ENCODE measurements around the gene FAM13C.

The FAM13C gene

GRCh38 chr10:59388671-59388976 lies 26.3 kb upstream of the FAM13C start:
- no peak for TF ChIP-seq CTCF (IDR thresholded peaks at IDR 0.05; ENCODE audit: extremely low read depth, missing control alignments)
- no peak for DNase-seq (ENCODE audit: low spot score)

- DNase-seq (ENCODE audit: low spot score): no peak
- TF ChIP-seq CTCF (IDR thresholded peaks at IDR 0.05; ENCODE audit: extremely low read depth, missing control alignments): no peak
These were observed 25.8 kb upstream of the FAM13C start for GRCh38 chr10:59387951-59388670.

- DNase-seq (ENCODE audit: low spot score): no peak
- no peak for TF ChIP-seq CTCF (IDR thresholded peaks at IDR 0.05; ENCODE audit: extremely low read depth, missing control alignments)
These were observed 22.4 kb upstream of the FAM13C start for GRCh38 chr10:59384761-59385160.

GRCh38 chr10:59383908-59384307 lies 21.6 kb upstream of the FAM13C start:
- no peak for TF ChIP-seq CTCF (IDR thresholded peaks at IDR 0.05; ENCODE audit: extremely low read depth, missing control alignments)
- no peak for DNase-seq (ENCODE audit: low spot score)

GRCh38 chr10:59383436-59383835 lies 21.1 kb upstream of the FAM13C start:
- no peak for DNase-seq (ENCODE audit: low spot score)
- TF ChIP-seq CTCF (IDR thresholded peaks at IDR 0.05; ENCODE audit: extremely low read depth, missing control alignments): no peak

GRCh38 chr10:59382831-59383295 lies 20.5 kb upstream of the FAM13C start:
- TF ChIP-seq CTCF (IDR thresholded peaks at IDR 0.05; ENCODE audit: extremely low read depth, missing control alignments): no peak
- DNase-seq (ENCODE audit: low spot score): no peak

GRCh38 chr10:59381687-59382086 lies 19.3 kb upstream of the FAM13C start:
- DNase-seq (ENCODE audit: low spot score): no peak
- no peak for TF ChIP-seq CTCF (IDR thresholded peaks at IDR 0.05; ENCODE audit: extremely low read depth, missing control alignments)
